Tibial nerve (tissue), 4 donors: ENCODE results near the gene ZYG11B. TPM values are rescaled to one million over a fixed set of nuclear protein-coding genes. Genes with fewer than 3 reads are reported as not detected.
"Not testable (repeated sequence)": the region's sequence is repeated elsewhere in the genome, so short reads cannot be mapped to it uniquely, and the experiment has no call there.

Source experiments
- DNase-seq, 2 donors: peaks; one replicate each; pipeline ENCODE4 v3.0.0-alpha.2; 2019; ENCODE audit warnings: low spot score in 2 of 2
- H3K27ac ChIP-seq, 4 donors: fragments of 200-600 bp; sonication (generic) in 3 of 4; one replicate each; pipeline ENCODE4 v1.5.1; 2017 to 2019; ENCODE audit warnings: mild to moderate bottlenecking in 1 of 4
- H3K27me3 ChIP-seq, 2 donors: fragments of 200-600 bp; sonication (generic) in 1 of 2; one replicate each; pipeline versions ENCODE4 v1.5.1 to v1.6.0; 2017 to 2019
- H3K36me3 ChIP-seq, 3 donors: fragments of 200-600 bp; sonication (generic); one replicate each; pipeline ENCODE4 v1.5.1; 2018 to 2019
- H3K4me1 ChIP-seq, 4 donors: fragments of 200-600 bp; sonication (generic) in 3 of 4; one replicate each; pipeline ENCODE4 v1.5.1; 2017 to 2019
- H3K4me3 ChIP-seq, 4 donors: fragments of 200-600 bp; sonication (generic) in 3 of 4; one replicate each; pipeline ENCODE4 v1.5.1; 2017 to 2019; ENCODE audit warnings: mild to moderate bottlenecking in 1 of 4, moderate library complexity in 1 of 4
- H3K9me3 ChIP-seq, 4 donors: fragments of 200-600 bp; sonication (generic) in 3 of 4; one replicate each; pipeline ENCODE4 v1.5.1; 2017 to 2019
- CTCF ChIP-seq, 5 experiments: fragments of 200-600 bp in 3 of 5; fragments of 450-650 bp in 2 of 5; sonication (generic) in 3 of 5; IDR thresholded peaks; one replicate each; pipeline ENCODE4 v1.5.1; 2016 to 2019; ENCODE audit warnings: antibody characterized with exemption in 5 of 5, mild to moderate bottlenecking in 3 of 5, moderate library complexity in 2 of 5
- EP300 ChIP-seq, 2 donors: sonication (generic); formaldehyde crosslinking; IDR thresholded peaks; one replicate each; pipeline ENCODE4 v1.6.1; 2017; ENCODE audit warnings: antibody characterized with exemption in 2 of 2, mild to moderate bottlenecking in 1 of 2
- POLR2A ChIP-seq, 2 donors: fragments of 450-650 bp; IDR thresholded peaks; one replicate each; pipeline ENCODE4 v1.6.1; 2017; ENCODE audit warnings: antibody characterized with exemption in 2 of 2, mild to moderate bottlenecking in 2 of 2, moderate library complexity in 2 of 2
- WGBS, 2 donors: methylation state at CpG; one replicate each; pipeline ENCODE4 v1.1.5; 2018; 5-methylcytosine and 5-hydroxymethylcytosine counted together
- total RNA-seq, 4 donors: library from RNA; depleted of rRNA; stranded (reverse); fragments of >200 nt; gene quantifications; one replicate each; pipeline ENCODE4 v1.1.0, GENCODE V29; 2016

ZYG11B gene
- total RNA-seq, 4 donors from 2014 or later = 41.9 to 46.5 (median 42.7) TPM

GRCh38 chr1:52725903-52726264 lies 369 bp upstream of the ZYG11B start:
- peaks cover 0 to 36% (median 17%) of the 10 kb centered on the region in 4 donors for H3K4me1 ChIP-seq
- peak overlapping the region; percentile 41 to 91 (median 86) for H3K27ac ChIP-seq
- H3K36me3 ChIP-seq = no peaks in the 10 kb centered on the region
- DNase-seq = no peak
- H3K9me3 ChIP-seq = no peaks in the 10 kb centered on the region
- H3K27me3 ChIP-seq = no peaks in the 10 kb centered on the region
- H3K4me3 ChIP-seq = peak overlapping the region; percentile 34 to 85 (median 73)
- 2 to 4% methylated on average over 6 of the region's 6 CpGs for WGBS, 2 donors
- no peak for TF ChIP-seq CTCF (IDR thresholded peaks at IDR 0.05)
- TF ChIP-seq EP300 (IDR thresholded peaks at IDR 0.05) = no peak
- no peak for TF ChIP-seq POLR2A (IDR thresholded peaks at IDR 0.05)

- H3K4me3 ChIP-seq = peak overlapping the region; percentile 65 to 85 (median 82)
- peaks cover 0 to 36% (median 17%) of the 10 kb centered on the region in 4 donors for H3K4me1 ChIP-seq
- no peak for DNase-seq
- H3K27me3 ChIP-seq = no peaks in the 10 kb centered on the region
- 1% methylated on average over 14 of the region's 14 CpGs for WGBS, 2 donors
- TF ChIP-seq POLR2A (IDR thresholded peaks at IDR 0.05) = no peak
- no peak for TF ChIP-seq EP300 (IDR thresholded peaks at IDR 0.05)
- no peak for TF ChIP-seq CTCF (IDR thresholded peaks at IDR 0.05)
- H3K9me3 ChIP-seq = no peaks in the 10 kb centered on the region
- peaks cover 0 to 4% (median 0%) of the 10 kb centered on the region in 3 donors for H3K36me3 ChIP-seq
- peak overlapping the region; percentile 41 to 91 (median 86) for H3K27ac ChIP-seq
Observed at GRCh38 chr1:52727114-52727586, 897 bp downstream of the ZYG11B start.

- Histone ChIP-seq H3K36me3 (peaks cover 0 to 4% (median 0%) of the 10 kb centered on the region in 3 donors), H3K9me3 (no peaks in the 10 kb centered on the region), H3K4me1 (peaks cover 0 to 36% (median 17%) of the 10 kb centered on the region in 4 donors), H3K27ac (no peak overlapping the region), H3K27me3 (no peaks in the 10 kb centered on the region), H3K4me3 (peak overlapping the region in 1 of 4 donors; percentile 81)
- no peak for DNase-seq
- 62 to 72% methylated on average over 6 of the region's 6 CpGs for WGBS, 2 donors
- no peak for TF ChIP-seq POLR2A (IDR thresholded peaks at IDR 0.05)
- no peak for TF ChIP-seq EP300 (IDR thresholded peaks at IDR 0.05)
- TF ChIP-seq CTCF (IDR thresholded peaks at IDR 0.05) = no peak
Observed at GRCh38 chr1:52727956-52728656, 1.9 kb downstream of the ZYG11B start.

- Histone ChIP-seq H3K4me1 (peaks cover 0 to 32% (median 6%) of the 10 kb centered on the region in 4 donors), H3K36me3 (peaks cover 0 to 4% (median 0%) of the 10 kb centered on the region in 3 donors), H3K4me3 (no peak overlapping the region), H3K9me3 (no peaks in the 10 kb centered on the region), H3K27ac (no peak overlapping the region), H3K27me3 (no peaks in the 10 kb centered on the region)
- 95 to 96% methylated on average over 3 of the region's 3 CpGs for WGBS, 2 donors
- DNase-seq = no peak
- no peak for TF ChIP-seq CTCF (IDR thresholded peaks at IDR 0.05)
- TF ChIP-seq POLR2A (IDR thresholded peaks at IDR 0.05) = no peak
- TF ChIP-seq EP300 (IDR thresholded peaks at IDR 0.05) = no peak
Observed at GRCh38 chr1:52733368-52733767, 7.1 kb downstream of the ZYG11B start.

GRCh38 chr1:52735371-52735770 lies 9.1 kb downstream of the ZYG11B start:
- H3K27me3 ChIP-seq, H3K27ac ChIP-seq, H3K36me3 ChIP-seq, H3K9me3 ChIP-seq, DNase-seq, H3K4me3 ChIP-seq: not testable (repeated sequence)
- H3K4me1 ChIP-seq = peaks cover 0 to 35% (median 3%) of the 10 kb centered on the region in 4 donors
- WGBS, 2 donors = 74 to 84% methylated on average over 9 of the region's 9 CpGs
